HCT116 (cell line): ENCODE data around the gene NFAT5. TPM values are rescaled to one million over a fixed set of nuclear protein-coding genes. Genes with fewer than 3 reads are reported as not detected.
A peak's percentile ranks its signal among the peaks of the same experiment; 100 is the strongest.

Source experiments
- ATAC-seq: fragments of 200-7000 bp; cut with Tn5 transposase; 2 replicates; pipeline ENCODE4 v1.9.1; 2020; ENCODE audit warnings: mild to moderate bottlenecking, moderate library complexity
- BruUV-seq: library from RNA; stranded (reverse); fragments of 400-500 nt; replicated peaks from 2 replicates; lab custom pipeline; 2021; lab: Mats Ljungman, UMichigan
- CTCF ChIA-PET: fragments of 300-600 bp; sonication (Branson Sonifier 250); formaldehyde crosslinking; loops from one replicate; lab custom pipeline; 2021; ENCODE audit warnings: antibody characterized with exemption; lab: Charles Lee
- POLR2A ChIA-PET: fragments of 300-600, 350-600 bp; sonication (Branson Sonifier 250); formaldehyde crosslinking; loops from one replicate; lab custom pipeline; 2021; ENCODE audit warnings: antibody characterized with exemption; lab: Charles Lee
- RAD21 ChIA-PET, 2 experiments: fragments of 300-600 bp; sonication (Branson Sonifier 250); formaldehyde crosslinking; loops; one replicate each; lab custom pipeline; 2023; ENCODE audit warnings: low total read pairs in 2 of 2; ENCODE audit not compliant: uncharacterized antibody in 2 of 2, unreplicated experiment in 2 of 2, low non-redundant PET in 1 of 2; lab: Charles Lee
- DNase-seq: peaks from one replicate; pipeline ENCODE4 v3.0.0-alpha.2; 2010; ENCODE audit warnings: low read depth, low spot score
- H2AFZ ChIP-seq: fragments of 200-600 bp; shearing (Covaris generic), sonication (generic); 2 replicates; pipeline ENCODE4 v1.6.1; 2017; ENCODE audit warnings: low read depth, mixed run types, mixed read lengths, antibody characterized with exemption, low read length; ENCODE audit not compliant: poor library complexity, severe bottlenecking
- H3K27ac ChIP-seq: 2 replicates; pipeline ENCODE4 v1.5.1; 2012; ENCODE audit warnings: low read depth, low read length
- H3K27me3 ChIP-seq: fragments of 200-600 bp; sonication (generic); 2 replicates; pipeline ENCODE4 v1.6.1; 2016; ENCODE audit warnings: mixed run types, low read length, mixed read lengths; ENCODE audit not compliant: insufficient read depth
- H3K36me3 ChIP-seq, 2 experiments: fragments of 200-500 bp in 1 of 2; fragments of 200-600 bp in 1 of 2; sonication (Bioruptor generic) in 1 of 2; sonication (generic) in 1 of 2; 2 replicates each; pipeline versions ENCODE4 v1.5.1 to v1.6.1; 2014 to 2016; ENCODE audit warnings: low read length in 2 of 2, inconsistent platforms in 1 of 2, mixed read lengths in 1 of 2, mixed run types in 1 of 2; ENCODE audit not compliant: insufficient read depth in 2 of 2, control insufficient read depth in 1 of 2
- H3K4me1 ChIP-seq, 2 experiments: fragments of 200-600 bp in 1 of 2; sonication (generic) in 1 of 2; 2 replicates each; pipeline versions ENCODE4 v1.5.1 to v1.6.1; 2012 to 2017; ENCODE audit warnings: low read length in 2 of 2, inconsistent platforms in 1 of 2, mild to moderate bottlenecking in 1 of 2, mixed read lengths in 1 of 2, mixed run types in 1 of 2, moderate library complexity in 1 of 2; ENCODE audit not compliant: insufficient read depth in 2 of 2, control insufficient read depth in 1 of 2
- H3K4me2 ChIP-seq: fragments of 200-600 bp; sonication (generic); 2 replicates; pipeline ENCODE4 v1.6.1; 2017; ENCODE audit warnings: mixed run types, low read length, mixed read lengths
- H3K4me3 ChIP-seq, 2 experiments: fragments of 200-600 bp in 1 of 2; sonication (generic) in 1 of 2; replicated peaks in 1 of 2; 2 replicates each; pipeline ENCODE4 v1.5.1; 2011 to 2016; ENCODE audit warnings: low read length in 2 of 2, control low read depth in 1 of 2, low read depth in 1 of 2, mild to moderate bottlenecking in 1 of 2, mixed read lengths in 1 of 2, mixed run types in 1 of 2
- H3K79me2 ChIP-seq: fragments of 200-600 bp; sonication (generic); 2 replicates; pipeline ENCODE4 v1.6.1; 2017; ENCODE audit warnings: mild to moderate bottlenecking, mixed run types, low read length, moderate library complexity, mixed read lengths; ENCODE audit not compliant: insufficient read depth
- H3K9ac ChIP-seq: fragments of 200-600 bp; sonication (generic); 2 replicates; pipeline ENCODE4 v1.6.1; 2016; ENCODE audit warnings: low read length, mixed read lengths
- H3K9me2 ChIP-seq: fragments of 200-600 bp; sonication (generic), shearing (Covaris generic); 2 replicates; pipeline ENCODE4 v1.6.1; 2017; ENCODE audit warnings: mixed run types, mild to moderate bottlenecking, moderate library complexity; ENCODE audit not compliant: insufficient read depth
- H3K9me3 ChIP-seq, 2 experiments: fragments of 200-500 bp in 1 of 2; fragments of 200-600 bp in 1 of 2; sonication (Bioruptor generic) in 1 of 2; sonication (generic) in 1 of 2; 2 replicates each; pipeline ENCODE4 v1.6.1; 2014 to 2017; ENCODE audit warnings: low read length in 2 of 2, mixed read lengths in 2 of 2, inconsistent platforms in 1 of 2, low read depth in 1 of 2, mild to moderate bottlenecking in 1 of 2, mixed run types in 1 of 2, moderate library complexity in 1 of 2; ENCODE audit not compliant: control insufficient read depth in 1 of 2, insufficient read depth in 1 of 2
- H4K20me1 ChIP-seq: fragments of 200-600 bp; sonication (generic), shearing (Covaris generic); 2 replicates; pipeline ENCODE4 v1.6.1; 2017; ENCODE audit warnings: mixed run types, mild to moderate bottlenecking, moderate library complexity; ENCODE audit not compliant: insufficient read depth
- ATF3 ChIP-seq: IDR thresholded peaks from 2 replicates; pipeline ENCODE4 v1.6.1; 2012
- ELF1 ChIP-seq: IDR thresholded peaks from 2 replicates; pipeline ENCODE4 v1.6.1; 2012; ENCODE audit warnings: low read depth, borderline replicate concordance
- JUND ChIP-seq: IDR thresholded peaks from 2 replicates; pipeline ENCODE4 v1.6.1; 2012
- POLR2AphosphoS5 ChIP-seq: IDR thresholded peaks from 2 replicates; pipeline ENCODE4 v1.6.1; 2011; ENCODE audit warnings: mild to moderate bottlenecking, low read depth, low read length, moderate library complexity
- ZBTB33 ChIP-seq: IDR thresholded peaks from 2 replicates; pipeline ENCODE4 v1.6.1; 2011; ENCODE audit warnings: mild to moderate bottlenecking, low read length, moderate library complexity; ENCODE audit not compliant: insufficient replicate concordance; ENCODE audit errors: extremely low read depth
- intact Hi-C: fragments of 100-400 bp; cut with micrococcal nuclease; formaldehyde crosslinking; loops from 2 replicates; pipeline ENCODE4 v1.10.0; 2022
- total RNA-seq: library from RNA; stranded (reverse); gene quantifications from one replicate; pipeline ENCODE4 v1.2.1, GENCODE V29; 2021; ENCODE audit not compliant: unreplicated experiment

NFAT5 gene
- total RNA-seq, 1 experiment from 2014 or later = 67.4 TPM

GRCh38 chr16:69712277-69712676 is 146.5 kb downstream of the NFAT5 start:
- DNase-seq = no peak
- Histone ChIP-seq H3K27ac (peak overlapping the region; percentile 60), H3K4me1 (peaks cover 37 to 43% of the 10 kb centered on the region in 2 experiments), H2AFZ (no peak overlapping the region), H3K79me2 (peaks cover 16% of the 10 kb centered on the region), H3K4me3 (no peak overlapping the region), H3K4me2 (peak overlapping the region; percentile 82), H3K27me3 (no peaks in the 10 kb centered on the region), H4K20me1 (no peaks in the 10 kb centered on the region), H3K9me3 (no peaks in the 10 kb centered on the region), H3K9me2 (no peaks in the 10 kb centered on the region), H3K9ac (0 out of 2 replicates have a peak overlapping the region, but pooled peaks have one; percentile 31), H3K36me3 (peaks cover 25 to 43% of the 10 kb centered on the region in 2 experiments; a peak in 3 of 4 replicates)
- no peak for ATAC-seq
- no TSS peak for BruUV-seq
- TF ChIP-seq ELF1 (no peak), JUND (no peak), ATF3 (no peak), POLR2AphosphoS5 (no peak), ZBTB33 (no peak)
- CTCF ChIA-PET = interaction anchor here (1.4 kb wide), 1 partner anchor 13 kb away, joined by 6 read pairs; no protein-coding TSS in a partner anchor
- POLR2A ChIA-PET = interaction anchor here (0.9 to 2.0 kb wide), 3 partner anchors 10 to 14 kb away, joined by 3 to 6 read pairs (median 3); partner anchors contain the start of gene NQO1
- intact Hi-C loops = no loop called here
- RAD21 ChIA-PET = no interaction called here
